Choroid plexus epithelial cell (primary cell): Measurements from ENCODE around the gene DUS3L.
"Not testable (repeated sequence)": the region's sequence is repeated elsewhere in the genome, so short reads cannot be mapped to it uniquely, and the experiment has no call there.

ENCODE experiments used
- DNase-seq: peaks from one replicate; pipeline ENCODE4 v3.0.0-alpha.2; 2010; ENCODE audit warnings: low read depth
- H3K4me3 ChIP-seq: 2 replicates; pipeline ENCODE4 v1.5.1; 2011; ENCODE audit warnings: low read depth, mild to moderate bottlenecking, control low read depth, low read length, moderate library complexity
- TF ChIP-seq, protein P1 (sequence below): conservative IDR thresholded peaks from 2 replicates; pipeline ENCODE4 v1.5.1; 2011; ENCODE audit warnings: low read depth, mild to moderate bottlenecking, control low read depth, inconsistent platforms, low read length, moderate library complexity

The DUS3L gene

DNA sequence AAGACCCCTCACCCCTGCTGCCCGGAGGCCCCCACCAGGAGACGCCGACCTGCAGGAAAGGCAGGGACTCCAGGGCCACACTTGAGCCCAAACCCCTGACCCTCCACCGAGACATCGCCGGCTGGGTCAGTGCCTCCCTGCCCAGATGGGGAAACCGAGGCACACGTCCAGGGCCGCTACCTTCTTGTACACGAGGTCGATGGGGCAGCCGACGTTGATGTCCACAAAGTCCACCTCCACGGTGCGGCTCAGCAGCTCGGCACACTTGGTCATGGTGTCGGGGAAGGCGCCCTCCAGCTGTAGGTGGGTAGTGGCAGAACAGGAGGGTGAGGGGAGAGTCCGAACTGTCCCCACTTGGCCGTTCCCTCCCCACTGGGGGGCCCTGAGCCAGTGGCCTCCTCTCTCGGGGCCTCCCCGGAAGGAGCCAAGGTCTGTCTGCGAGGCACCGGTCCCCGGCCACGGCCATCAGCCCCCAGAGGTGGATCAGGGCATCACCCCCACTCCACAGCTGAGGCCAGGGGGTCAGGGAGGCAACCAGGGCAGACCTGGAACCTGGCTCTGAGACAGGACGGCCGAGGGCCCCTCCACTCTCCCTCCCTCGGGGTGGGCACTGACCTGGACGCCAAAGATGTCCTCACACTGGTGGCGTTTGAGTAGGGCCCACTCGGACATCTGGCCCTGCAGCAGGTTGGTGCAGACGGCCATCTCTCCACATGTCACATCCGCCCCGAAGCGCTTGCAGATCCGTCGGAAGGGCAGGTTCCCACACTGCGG is 3.4 kb downstream of the DUS3L start:
- no peak overlapping the region for H3K4me3 ChIP-seq
- no peak for DNase-seq
- TF ChIP-seq, protein P1, sequence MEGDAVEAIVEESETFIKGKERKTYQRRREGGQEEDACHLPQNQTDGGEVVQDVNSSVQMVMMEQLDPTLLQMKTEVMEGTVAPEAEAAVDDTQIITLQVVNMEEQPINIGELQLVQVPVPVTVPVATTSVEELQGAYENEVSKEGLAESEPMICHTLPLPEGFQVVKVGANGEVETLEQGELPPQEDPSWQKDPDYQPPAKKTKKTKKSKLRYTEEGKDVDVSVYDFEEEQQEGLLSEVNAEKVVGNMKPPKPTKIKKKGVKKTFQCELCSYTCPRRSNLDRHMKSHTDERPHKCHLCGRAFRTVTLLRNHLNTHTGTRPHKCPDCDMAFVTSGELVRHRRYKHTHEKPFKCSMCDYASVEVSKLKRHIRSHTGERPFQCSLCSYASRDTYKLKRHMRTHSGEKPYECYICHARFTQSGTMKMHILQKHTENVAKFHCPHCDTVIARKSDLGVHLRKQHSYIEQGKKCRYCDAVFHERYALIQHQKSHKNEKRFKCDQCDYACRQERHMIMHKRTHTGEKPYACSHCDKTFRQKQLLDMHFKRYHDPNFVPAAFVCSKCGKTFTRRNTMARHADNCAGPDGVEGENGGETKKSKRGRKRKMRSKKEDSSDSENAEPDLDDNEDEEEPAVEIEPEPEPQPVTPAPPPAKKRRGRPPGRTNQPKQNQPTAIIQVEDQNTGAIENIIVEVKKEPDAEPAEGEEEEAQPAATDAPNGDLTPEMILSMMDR = no peak

DNA sequence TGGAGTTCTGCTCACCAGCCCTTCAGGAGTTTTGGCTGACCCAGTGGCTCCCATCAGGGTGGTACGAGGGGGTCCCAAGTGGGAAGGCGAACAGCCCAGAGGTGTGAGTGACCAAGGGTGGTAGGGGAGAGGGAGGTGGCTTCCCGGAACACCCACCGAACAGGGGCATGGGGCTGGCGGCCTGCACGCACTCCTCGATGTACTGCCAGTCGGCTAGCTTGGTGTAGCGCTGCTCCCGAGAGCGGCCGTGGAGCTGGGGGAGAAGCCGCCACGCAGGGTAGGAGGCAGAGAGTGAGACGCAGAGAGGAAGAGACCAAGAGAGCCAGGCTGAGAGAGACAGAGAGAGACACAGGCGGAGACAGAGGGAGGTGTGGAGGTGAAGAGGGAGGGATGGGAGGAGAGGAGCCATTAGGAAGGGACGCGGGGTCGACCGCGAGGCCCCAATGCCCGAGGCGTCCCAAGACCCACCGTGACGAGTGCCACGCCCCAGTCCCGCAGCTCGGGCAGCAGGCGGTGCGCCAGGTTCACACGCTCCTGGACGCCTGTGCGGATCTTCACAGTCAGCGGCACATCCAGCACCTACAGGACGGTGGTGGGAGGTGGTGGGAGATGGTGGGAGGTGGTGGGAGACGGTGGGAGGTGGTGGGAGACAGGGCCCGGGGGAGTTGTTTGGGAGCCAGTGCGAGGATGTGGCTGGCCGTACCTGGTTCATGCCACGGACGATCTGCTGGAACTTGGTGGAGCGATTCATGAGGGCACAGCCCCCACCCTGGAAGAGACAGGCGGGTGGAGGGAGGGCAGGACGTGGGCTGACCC is 4.2 kb downstream of the DUS3L start:
- TF ChIP-seq, protein P1 = no peak
- no peak overlapping the region for H3K4me3 ChIP-seq
- no peak for DNase-seq

- DNase-seq = no peak
- H3K4me3 ChIP-seq = no peak overlapping the region
- TF ChIP-seq, protein P1 = no peak
These were observed 5.5 kb downstream of the DUS3L start for GRCh38 chr19:5785423-5785822.

DNA sequence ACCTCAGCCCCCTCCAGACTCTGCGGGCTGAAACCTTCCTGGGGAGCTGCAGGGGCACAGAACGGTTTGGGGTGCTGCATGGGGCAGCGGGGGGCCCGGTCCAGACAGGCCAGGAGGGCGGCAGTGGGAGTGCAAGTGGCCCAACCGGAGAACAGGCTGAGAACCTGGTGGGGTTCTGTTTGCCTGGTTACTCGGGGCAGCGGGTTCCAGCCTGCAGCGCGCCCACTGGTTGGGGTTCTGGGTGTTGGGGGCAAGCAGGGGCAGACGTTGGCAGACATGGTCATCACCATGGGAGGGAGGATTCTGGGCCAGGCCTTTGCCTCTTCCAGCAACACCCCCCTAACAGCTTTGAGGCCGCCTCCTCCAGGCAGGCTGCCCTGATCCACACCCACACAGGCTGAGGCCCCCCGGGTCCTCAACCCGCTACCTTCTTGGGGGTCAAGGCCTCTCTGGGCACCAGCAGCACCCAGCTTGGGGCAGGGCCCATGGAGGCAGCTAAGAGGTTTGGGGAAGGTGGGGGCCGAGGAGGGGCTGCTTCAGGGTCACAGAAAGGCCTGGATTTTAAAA is 6.3 kb downstream of the DUS3L start, which contains the start of gene PRR22:
PRR22 (minus strand) TSS at position 166 of the 567 bp plus-strand sequence; CDS start at position 80, 86 bp downstream.
- no peak within 1 kb of the TSS for H3K4me3 ChIP-seq
- no peak for DNase-seq
- TF ChIP-seq, protein P1 = no peak

DNA sequence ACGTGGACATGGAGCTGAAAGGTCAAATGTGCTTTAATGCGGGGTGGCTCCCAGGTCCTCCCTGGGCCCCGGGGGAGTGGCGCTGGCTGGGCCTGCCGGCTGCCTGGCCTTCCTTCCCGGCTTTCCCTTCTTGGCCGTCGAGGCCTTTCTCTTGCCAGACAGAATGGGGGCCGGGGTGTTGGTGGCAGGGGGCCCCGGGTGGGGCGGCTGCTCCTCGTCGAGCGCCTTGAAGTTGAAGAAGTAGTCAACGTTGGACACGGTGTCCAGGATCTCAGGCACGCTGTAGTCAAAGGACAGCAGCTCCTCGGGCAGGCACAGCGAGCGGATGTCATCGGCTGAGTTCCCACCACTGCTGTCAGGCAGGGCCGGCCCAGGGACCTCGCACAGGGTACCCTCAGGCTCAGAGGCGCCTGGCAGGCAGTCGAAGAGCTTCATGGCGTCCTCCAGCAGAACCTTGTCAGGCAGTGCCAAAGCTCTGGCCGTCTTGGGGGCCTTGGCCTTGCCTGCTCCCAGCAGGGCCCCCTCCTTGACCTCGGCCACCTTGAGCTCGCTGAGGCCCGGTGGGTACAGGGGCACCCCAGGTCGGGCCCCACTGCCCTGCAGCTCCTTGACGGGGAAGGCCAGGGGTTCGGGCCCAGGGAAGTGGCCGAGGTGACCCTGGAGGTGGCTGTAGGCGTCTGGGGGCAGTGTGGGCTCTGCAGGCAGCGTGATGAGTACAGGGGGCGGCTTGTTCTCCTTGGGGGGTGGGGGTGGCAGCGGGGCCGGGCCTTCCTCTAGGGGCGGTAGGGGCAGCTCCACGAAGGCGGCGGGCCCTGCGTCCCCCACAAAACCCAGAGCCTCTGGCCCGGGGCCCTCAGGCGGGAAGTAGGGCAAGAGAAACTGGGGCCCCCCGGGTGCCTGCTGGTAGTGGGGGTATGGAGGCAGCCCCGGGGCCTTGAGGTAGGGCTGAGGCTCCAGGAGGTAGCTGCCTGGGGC is 7.7 kb downstream of the DUS3L start:
- DNase-seq = no peak
- H3K4me3 ChIP-seq = no peak overlapping the region
- TF ChIP-seq, protein P1 = no peak

DNA sequence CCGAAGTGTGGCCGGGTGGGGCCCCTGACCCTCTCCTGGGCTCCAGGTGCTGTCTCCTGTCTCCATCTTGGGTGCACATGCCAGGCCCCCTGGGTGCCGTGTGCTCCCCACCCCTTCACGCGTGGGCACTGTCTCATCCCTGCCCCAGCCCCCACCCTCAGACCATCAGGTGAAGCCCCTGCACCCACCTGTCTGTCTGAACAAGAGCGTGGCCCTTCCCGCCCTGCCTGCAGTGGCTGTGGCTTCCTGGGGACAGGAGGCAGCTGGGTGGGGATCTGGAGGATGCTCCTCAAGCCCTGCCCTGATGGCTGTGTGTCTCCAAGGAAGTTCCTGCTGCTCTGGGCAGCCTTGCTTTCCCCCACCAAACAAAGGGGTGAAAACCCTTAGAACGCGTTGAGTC is 8.6 kb downstream of the DUS3L start:
- H3K4me3 ChIP-seq = no peak overlapping the region
- TF ChIP-seq, protein P1 = no peak
- no peak for DNase-seq

- H3K4me3 ChIP-seq, DNase-seq: not testable (repeated sequence)
These were observed 10.0 kb downstream of the DUS3L start for GRCh38 chr19:5780916-5781315.
